SK-N-SH (cell line): ENCODE data around the gene PDZRN4. TPM values are rescaled to one million over a fixed set of nuclear protein-coding genes. Genes with fewer than 3 reads are reported as not detected.

Experiments used
- CTCF ChIA-PET: fragments of 300-600, 350-600 bp; formaldehyde crosslinking; extraction: SDS; loops from one replicate; lab custom pipeline; 2021; lab: Yijun Ruan, JAX
- POLR2A ChIA-PET: fragments of 350-600 bp; sonication (Branson Sonifier 250); formaldehyde crosslinking; extraction: SDS; loops from one replicate; lab custom pipeline; 2020; ENCODE audit warnings: antibody characterized with exemption, inconsistent platforms; lab: Yijun Ruan, JAX
- DNase-seq: peaks from one replicate; pipeline ENCODE4 v3.0.0; 2012
- H2AFZ ChIP-seq: fragments of 200-600 bp; sonication (generic); 2 replicates; pipeline ENCODE4 v1.8.1; 2016; ENCODE audit warnings: antibody characterized with exemption, mild to moderate bottlenecking, low read depth
- H3F3A ChIP-seq: fragments of 200-600 bp; sonication (generic); replicated peaks from 2 replicates; pipeline ENCODE3; 2016; ENCODE audit warnings: antibody characterized with exemption, mild to moderate bottlenecking; ENCODE audit not compliant: insufficient read depth
- H3K27ac ChIP-seq, 2 experiments: fragments of 200-500 bp in 1 of 2; fragments of 200-600 bp in 1 of 2; sonication (Bioruptor generic) in 1 of 2; sonication (generic), shearing (Covaris generic) in 1 of 2; 2 replicates each; pipeline versions ENCODE4 v1.5.1 to v1.6.1; 2014 to 2016; ENCODE audit warnings: low read depth in 2 of 2, inconsistent platforms in 1 of 2, low read length in 1 of 2, mild to moderate bottlenecking in 1 of 2, mixed read lengths in 1 of 2
- H3K27me3 ChIP-seq: fragments of 200-600 bp; sonication (generic), shearing (Covaris generic); 2 replicates; pipeline ENCODE4 v1.6.1; 2016; ENCODE audit warnings: mixed run types; ENCODE audit not compliant: insufficient read depth
- H3K36me3 ChIP-seq, 2 experiments: fragments of 200-500 bp in 1 of 2; fragments of 200-600 bp in 1 of 2; sonication (Bioruptor generic) in 1 of 2; sonication (generic) in 1 of 2; replicated peaks in 1 of 2; 2 replicates each; pipeline versions ENCODE3 to v1.5.1; 2014 to 2016; ENCODE audit warnings: low read length in 1 of 2, mild to moderate bottlenecking in 1 of 2; ENCODE audit not compliant: insufficient read depth in 2 of 2, control insufficient read depth in 1 of 2
- H3K4me1 ChIP-seq, 2 experiments: fragments of 200-500 bp in 1 of 2; fragments of 200-600 bp in 1 of 2; sonication (Bioruptor generic) in 1 of 2; sonication (generic), shearing (Covaris generic) in 1 of 2; 2 replicates each; pipeline versions ENCODE4 v1.5.1 to v1.6.1; 2014 to 2016; ENCODE audit warnings: low read depth in 1 of 2, low read length in 1 of 2, mixed run types in 1 of 2; ENCODE audit not compliant: insufficient read depth in 2 of 2, control insufficient read depth in 1 of 2
- H3K4me2 ChIP-seq: fragments of 200-600 bp; sonication (generic), shearing (Covaris generic); 2 replicates; pipeline ENCODE4 v1.6.1; 2017; ENCODE audit warnings: mixed run types
- H3K4me3 ChIP-seq, 2 experiments: fragments of 200-500 bp in 1 of 2; fragments of 200-600 bp in 1 of 2; sonication (Bioruptor generic) in 1 of 2; sonication (generic), shearing (Covaris generic) in 1 of 2; 2 replicates each; pipeline versions ENCODE4 v1.5.1 to v1.8.1; 2014 to 2016; ENCODE audit warnings: low read depth in 2 of 2, inconsistent platforms in 1 of 2, low read length in 1 of 2, mild to moderate bottlenecking in 1 of 2, mixed read lengths in 1 of 2, moderate library complexity in 1 of 2
- H3K79me2 ChIP-seq: fragments of 200-600 bp; sonication (generic); 2 replicates; pipeline ENCODE4 v1.8.1; 2017; ENCODE audit warnings: mild to moderate bottlenecking; ENCODE audit not compliant: insufficient read depth
- H3K9ac ChIP-seq: fragments of 200-600 bp; sonication (generic); 2 replicates; pipeline ENCODE4 v1.6.1; 2017; ENCODE audit warnings: mixed run types
- H3K9me2 ChIP-seq: fragments of 200-600 bp; sonication (generic); 2 replicates; pipeline ENCODE4 v1.6.1; 2017; ENCODE audit warnings: mixed run types
- H3K9me3 ChIP-seq: fragments of 200-600 bp; sonication (generic); 2 replicates; pipeline ENCODE4 v1.6.1; 2017; ENCODE audit warnings: mixed run types, mild to moderate bottlenecking, moderate library complexity
- H4K20me1 ChIP-seq: fragments of 200-600 bp; sonication (generic); 2 replicates; pipeline ENCODE4 v1.6.1; 2017; ENCODE audit warnings: mild to moderate bottlenecking, mixed run types; ENCODE audit not compliant: insufficient read depth
- CHD2 ChIP-seq: fragments of 150-350 bp; IDR thresholded peaks from 2 replicates; pipeline ENCODE4 v1.6.1; 2018; ENCODE audit warnings: low read length; ENCODE audit not compliant: partially characterized antibody
- ELF1 ChIP-seq: IDR thresholded peaks from 2 replicates; pipeline ENCODE4 v1.4.0; 2012
- EP300 ChIP-seq, 2 experiments: IDR thresholded peaks; 2 replicates each; pipeline versions ENCODE4 v1.4.0 to v1.6.1; 2012; ENCODE audit warnings: borderline replicate concordance in 1 of 2, low read depth in 1 of 2, low read length in 1 of 2
- FOSL2 ChIP-seq: IDR thresholded peaks from 2 replicates; pipeline ENCODE4 v1.4.0; 2012; ENCODE audit warnings: low read depth, mild to moderate bottlenecking, moderate library complexity, borderline replicate concordance
- FOXM1 ChIP-seq: IDR thresholded peaks from 2 replicates; pipeline ENCODE4 v1.4.0; 2012; ENCODE audit warnings: low read depth, mild to moderate bottlenecking
- GATA2 ChIP-seq: sonication (generic); formaldehyde crosslinking; IDR thresholded peaks from 2 replicates; pipeline ENCODE4 v1.5.0; 2020; ENCODE audit warnings: mild to moderate bottlenecking, missing genetic modification reagents
- JUND ChIP-seq: IDR thresholded peaks from 2 replicates; pipeline ENCODE4 v1.4.0; 2012
- NRF1 ChIP-seq: IDR thresholded peaks from 2 replicates; pipeline ENCODE4 v1.6.1; 2012; ENCODE audit warnings: low read depth, mild to moderate bottlenecking, low read length
- PBX3 ChIP-seq: IDR thresholded peaks from 2 replicates; pipeline ENCODE4; 2012
- RAD21 ChIP-seq: IDR thresholded peaks from 2 replicates; pipeline ENCODE4 v1.6.1; 2012; ENCODE audit warnings: mild to moderate bottlenecking, low read length
- RCOR1 ChIP-seq: fragments of 150-350 bp; IDR thresholded peaks from 2 replicates; pipeline ENCODE4 v1.6.1; 2017; ENCODE audit warnings: antibody characterized with exemption, low read length
- RXRA ChIP-seq: IDR thresholded peaks from 2 replicates; pipeline ENCODE4 v1.4.0; 2012; ENCODE audit warnings: low read depth, mild to moderate bottlenecking, borderline replicate concordance
- SIN3A ChIP-seq: IDR thresholded peaks from 2 replicates; pipeline ENCODE4 v1.6.1; 2012; ENCODE audit warnings: low read depth, mild to moderate bottlenecking, low read length, moderate library complexity, borderline replicate concordance
- TAF1 ChIP-seq: IDR thresholded peaks from 2 replicates; pipeline ENCODE4 v1.6.1; 2012; ENCODE audit warnings: low read depth, mild to moderate bottlenecking, low read length, moderate library complexity, borderline replicate concordance
- WGBS: methylation state at CpG from one replicate; pipeline ENCODE4 v1.1.6; 2017; ENCODE audit warnings: low lambda C conversion rate; 5-methylcytosine and 5-hydroxymethylcytosine counted together
- polyA plus RNA-seq, 3 experiments: library from polyadenylated mRNA; depleted of rRNA; stranded (reverse); fragments of >200 nt; gene quantifications; 2 replicates each; pipeline ENCODE4 v1.2.3, GENCODE V29; 2012
- TF ChIP-seq, protein P1 (sequence below): IDR thresholded peaks from 2 replicates; pipeline ENCODE4 v1.4.0; 2012; ENCODE audit warnings: low read depth
- TF ChIP-seq, protein P2 (sequence below): fragments of 150-350 bp; IDR thresholded peaks from 2 replicates; pipeline ENCODE4 v1.6.1; 2016; ENCODE audit warnings: mild to moderate bottlenecking, low read depth, low read length
- TF ChIP-seq, protein P3 (sequence below): IDR thresholded peaks from 2 replicates; pipeline ENCODE4 v1.4.0; 2012; ENCODE audit warnings: low read depth, borderline replicate concordance
- TF ChIP-seq, protein P4 (sequence below): fragments of 200-600 bp; sonication (generic); IDR thresholded peaks from 2 replicates; pipeline ENCODE4 v1.6.1; 2017; ENCODE audit warnings: antibody characterized with exemption, mild to moderate bottlenecking, moderate library complexity

PDZRN4 gene
- polyA plus RNA-seq, 1 of the 3 experiments (the other 2 are of a cell fraction) = 0.02 TPM

DNA sequence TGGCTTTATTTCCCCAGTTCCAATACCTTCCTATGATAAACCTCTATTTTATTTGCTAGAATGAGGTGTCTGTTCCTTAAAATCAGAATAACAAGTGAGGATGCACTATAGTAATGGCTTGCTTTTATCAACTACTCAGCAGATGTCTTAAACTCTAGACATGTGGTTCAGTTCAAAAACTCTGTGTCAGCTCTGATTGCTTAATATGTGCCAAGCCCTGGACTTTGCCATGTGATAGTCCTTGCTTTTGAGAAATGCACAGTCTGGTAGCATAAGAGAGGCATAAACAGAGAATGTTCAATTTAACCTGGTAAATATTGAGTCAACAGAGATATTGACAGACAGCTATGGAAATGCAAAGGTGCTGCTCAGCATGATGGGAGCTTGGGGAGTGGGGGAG lies 254.8 kb downstream of the PDZRN4 start (continued):
- TF ChIP-seq RXRA (no peak), FOXM1 (no peak)
- TF ChIP-seq, all 33 proteins: peak for 0

GRCh38 chr12:41443690-41444089 lies 255.6 kb downstream of the PDZRN4 start:
- H3K4me1 ChIP-seq = no peaks in the 10 kb centered on the region
- H3F3A ChIP-seq = no peaks in the 10 kb centered on the region
- TF ChIP-seq, protein P1, sequence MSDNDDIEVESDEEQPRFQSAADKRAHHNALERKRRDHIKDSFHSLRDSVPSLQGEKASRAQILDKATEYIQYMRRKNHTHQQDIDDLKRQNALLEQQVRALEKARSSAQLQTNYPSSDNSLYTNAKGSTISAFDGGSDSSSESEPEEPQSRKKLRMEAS = no peak
- TF ChIP-seq, protein P2, sequence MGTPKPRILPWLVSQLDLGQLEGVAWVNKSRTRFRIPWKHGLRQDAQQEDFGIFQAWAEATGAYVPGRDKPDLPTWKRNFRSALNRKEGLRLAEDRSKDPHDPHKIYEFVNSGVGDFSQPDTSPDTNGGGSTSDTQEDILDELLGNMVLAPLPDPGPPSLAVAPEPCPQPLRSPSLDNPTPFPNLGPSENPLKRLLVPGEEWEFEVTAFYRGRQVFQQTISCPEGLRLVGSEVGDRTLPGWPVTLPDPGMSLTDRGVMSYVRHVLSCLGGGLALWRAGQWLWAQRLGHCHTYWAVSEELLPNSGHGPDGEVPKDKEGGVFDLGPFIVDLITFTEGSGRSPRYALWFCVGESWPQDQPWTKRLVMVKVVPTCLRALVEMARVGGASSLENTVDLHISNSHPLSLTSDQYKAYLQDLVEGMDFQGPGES = no peak
- TF ChIP-seq, protein P3, sequence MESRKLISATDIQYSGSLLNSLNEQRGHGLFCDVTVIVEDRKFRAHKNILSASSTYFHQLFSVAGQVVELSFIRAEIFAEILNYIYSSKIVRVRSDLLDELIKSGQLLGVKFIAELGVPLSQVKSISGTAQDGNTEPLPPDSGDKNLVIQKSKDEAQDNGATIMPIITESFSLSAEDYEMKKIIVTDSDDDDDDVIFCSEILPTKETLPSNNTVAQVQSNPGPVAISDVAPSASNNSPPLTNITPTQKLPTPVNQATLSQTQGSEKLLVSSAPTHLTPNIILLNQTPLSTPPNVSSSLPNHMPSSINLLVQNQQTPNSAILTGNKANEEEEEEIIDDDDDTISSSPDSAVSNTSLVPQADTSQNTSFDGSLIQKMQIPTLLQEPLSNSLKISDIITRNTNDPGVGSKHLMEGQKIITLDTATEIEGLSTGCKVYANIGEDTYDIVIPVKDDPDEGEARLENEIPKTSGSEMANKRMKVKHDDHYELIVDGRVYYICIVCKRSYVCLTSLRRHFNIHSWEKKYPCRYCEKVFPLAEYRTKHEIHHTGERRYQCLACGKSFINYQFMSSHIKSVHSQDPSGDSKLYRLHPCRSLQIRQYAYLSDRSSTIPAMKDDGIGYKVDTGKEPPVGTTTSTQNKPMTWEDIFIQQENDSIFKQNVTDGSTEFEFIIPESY = no peak
- TF ChIP-seq, protein P4, sequence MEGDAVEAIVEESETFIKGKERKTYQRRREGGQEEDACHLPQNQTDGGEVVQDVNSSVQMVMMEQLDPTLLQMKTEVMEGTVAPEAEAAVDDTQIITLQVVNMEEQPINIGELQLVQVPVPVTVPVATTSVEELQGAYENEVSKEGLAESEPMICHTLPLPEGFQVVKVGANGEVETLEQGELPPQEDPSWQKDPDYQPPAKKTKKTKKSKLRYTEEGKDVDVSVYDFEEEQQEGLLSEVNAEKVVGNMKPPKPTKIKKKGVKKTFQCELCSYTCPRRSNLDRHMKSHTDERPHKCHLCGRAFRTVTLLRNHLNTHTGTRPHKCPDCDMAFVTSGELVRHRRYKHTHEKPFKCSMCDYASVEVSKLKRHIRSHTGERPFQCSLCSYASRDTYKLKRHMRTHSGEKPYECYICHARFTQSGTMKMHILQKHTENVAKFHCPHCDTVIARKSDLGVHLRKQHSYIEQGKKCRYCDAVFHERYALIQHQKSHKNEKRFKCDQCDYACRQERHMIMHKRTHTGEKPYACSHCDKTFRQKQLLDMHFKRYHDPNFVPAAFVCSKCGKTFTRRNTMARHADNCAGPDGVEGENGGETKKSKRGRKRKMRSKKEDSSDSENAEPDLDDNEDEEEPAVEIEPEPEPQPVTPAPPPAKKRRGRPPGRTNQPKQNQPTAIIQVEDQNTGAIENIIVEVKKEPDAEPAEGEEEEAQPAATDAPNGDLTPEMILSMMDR = no peak
- TF ChIP-seq TAF1 (no peak), RAD21 (no peak), CHD2 (no peak), GATA2 (CRISPR knock-in tag) (no peak), EP300 (IDR thresholded peaks at IDR 0.05; ENCODE audit: borderline replicate concordance in 1 of 2, low read depth in 1 of 2, low read length in 1 of 2) (no peak), JUND (no peak), NRF1 (no peak), RCOR1 (no peak), ELF1 (no peak), PBX3 (no peak), FOSL2 (no peak), SIN3A (no peak)
- no peaks in the 10 kb centered on the region for H3K79me2 ChIP-seq
- H3K36me3 ChIP-seq = no peaks in the 10 kb centered on the region
- no peak overlapping the region for H3K4me2 ChIP-seq
- 20% methylated on average over 2 of the region's 2 CpGs for WGBS
- CTCF ChIA-PET = interaction anchor here (0.6 kb wide), 1 partner anchor 1096 kb away, joined by 4 read pairs; no protein-coding TSS in a partner anchor
- POLR2A ChIA-PET = no interaction called here
- H3K9ac ChIP-seq = no peak overlapping the region
- no peak overlapping the region for H3K27ac ChIP-seq
- H4K20me1 ChIP-seq = no peaks in the 10 kb centered on the region
- no peak overlapping the region for H2AFZ ChIP-seq
- H3K27me3 ChIP-seq = no peaks in the 10 kb centered on the region
- no peak overlapping the region for H3K4me3 ChIP-seq
- no peaks in the 10 kb centered on the region for H3K9me3 ChIP-seq
- H3K9me2 ChIP-seq = no peaks in the 10 kb centered on the region
- DNase-seq = no peak
